ENCODE measurements around the gene OSBPL9. TPM values are rescaled to one million over a fixed set of nuclear protein-coding genes. Genes with fewer than 3 reads are reported as not detected.

Gene OSBPL9
- total and polyA plus RNA-seq, 2 donors (not counting 1 experiment from before 2014, with no cell fraction given) = 23.1 to 59.6 TPM

DNA sequence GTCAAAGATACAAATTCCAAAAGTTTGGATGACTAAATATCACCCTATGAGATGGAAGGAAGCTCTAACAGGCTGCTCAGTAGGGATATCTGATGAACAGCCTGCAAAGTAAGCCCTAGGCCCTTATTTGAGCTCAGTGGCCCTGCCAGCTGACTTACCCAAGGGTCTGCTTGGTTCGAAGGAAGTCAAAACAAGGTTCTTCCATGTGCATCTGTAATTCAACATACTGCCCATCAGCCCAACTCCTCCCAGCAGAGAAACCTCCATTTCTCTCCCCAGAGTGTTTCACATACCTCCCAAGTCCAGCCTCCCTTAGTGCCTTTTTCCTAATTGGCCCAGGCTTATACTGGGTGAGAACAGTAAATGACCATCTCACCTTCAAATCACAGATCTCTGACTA is 175.0 kb downstream of the OSBPL9 start:
- no peak for ATAC-seq (ENCODE audit: low read depth)
- H3K9me3 ChIP-seq (ENCODE audit: control extremely low read depth in 1 of 3, control insufficient read depth in 2 of 3, insufficient read depth in 1 of 3, low read length in 2 of 3) = no peaks in the 10 kb centered on the region
- 100% methylated on average over 1 of the region's 1 CpG for WGBS (ENCODE audit: insufficient coverage)
- H3K79me2 ChIP-seq (ENCODE audit: control insufficient read depth, insufficient read depth, low read length) = no peaks in the 10 kb centered on the region
- no peaks in the 10 kb centered on the region for H4K20me1 ChIP-seq (ENCODE audit: control insufficient read depth, insufficient read depth, low read length, poor library complexity, severe bottlenecking)
- CTCF ChIA-PET = no interaction called here
- H3K4me2 ChIP-seq (replicated peaks; ENCODE audit: low read depth, low read length, poor library complexity, severe bottlenecking) = no peak overlapping the region
- Mint-ChIP-seq H3K4me3 (no peak overlapping the region), H3K4me1 (no peaks in the 10 kb centered on the region), H3K9me3 (ENCODE audit: insufficient read depth) (no peaks in the 10 kb centered on the region), H3K27me3 (no peaks in the 10 kb centered on the region), H3K27ac (peak overlapping the region; percentile 22)
- H3K4me3 ChIP-seq (ENCODE audit: control extremely low read depth in 1 of 5, extremely low read depth in 1 of 5, insufficient read depth in 1 of 5, low read depth in 2 of 5, low read length in 4 of 5) = no peak overlapping the region
- no peak overlapping the region for H3K9ac ChIP-seq (ENCODE audit: low read length)
- no peak overlapping the region for H3K27ac ChIP-seq (ENCODE audit: low read length in 2 of 2)
- intact Hi-C loops (cut with micrococcal nuclease) = no loop called here
- no peaks in the 10 kb centered on the region for H3K27me3 ChIP-seq (replicated peaks in 1 of 4; ENCODE audit: control extremely low read depth in 1 of 4, control insufficient read depth in 3 of 4, insufficient read depth in 4 of 4, low read length in 3 of 4)
- DNase-seq = no peak
- TF ChIP-seq, protein P1, sequence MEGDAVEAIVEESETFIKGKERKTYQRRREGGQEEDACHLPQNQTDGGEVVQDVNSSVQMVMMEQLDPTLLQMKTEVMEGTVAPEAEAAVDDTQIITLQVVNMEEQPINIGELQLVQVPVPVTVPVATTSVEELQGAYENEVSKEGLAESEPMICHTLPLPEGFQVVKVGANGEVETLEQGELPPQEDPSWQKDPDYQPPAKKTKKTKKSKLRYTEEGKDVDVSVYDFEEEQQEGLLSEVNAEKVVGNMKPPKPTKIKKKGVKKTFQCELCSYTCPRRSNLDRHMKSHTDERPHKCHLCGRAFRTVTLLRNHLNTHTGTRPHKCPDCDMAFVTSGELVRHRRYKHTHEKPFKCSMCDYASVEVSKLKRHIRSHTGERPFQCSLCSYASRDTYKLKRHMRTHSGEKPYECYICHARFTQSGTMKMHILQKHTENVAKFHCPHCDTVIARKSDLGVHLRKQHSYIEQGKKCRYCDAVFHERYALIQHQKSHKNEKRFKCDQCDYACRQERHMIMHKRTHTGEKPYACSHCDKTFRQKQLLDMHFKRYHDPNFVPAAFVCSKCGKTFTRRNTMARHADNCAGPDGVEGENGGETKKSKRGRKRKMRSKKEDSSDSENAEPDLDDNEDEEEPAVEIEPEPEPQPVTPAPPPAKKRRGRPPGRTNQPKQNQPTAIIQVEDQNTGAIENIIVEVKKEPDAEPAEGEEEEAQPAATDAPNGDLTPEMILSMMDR (IDR thresholded peaks at IDR 0.05) = no peak
- TF ChIP-seq EZH2 (IDR thresholded peaks at IDR 0.05; ENCODE audit: borderline replicate concordance, insufficient read depth, low read depth, low read length, poor library complexity, severe bottlenecking) = no peak
- no peaks in the 10 kb centered on the region for H3K4me1 ChIP-seq (ENCODE audit: control insufficient read depth in 2 of 2, insufficient read depth in 2 of 2, low read length in 2 of 2)
- peaks cover 37 to 89% of the 10 kb centered on the region in 2 experiments for H3K36me3 ChIP-seq (replicated peaks in 1 of 2; ENCODE audit: control extremely low read depth in 1 of 2, control insufficient read depth in 1 of 2, extremely low read depth in 1 of 2, insufficient read depth in 2 of 2, low read length in 1 of 2)
- POLR2A ChIA-PET = no interaction called here
- H2AFZ ChIP-seq (ENCODE audit: insufficient read depth, low read depth, low read length, poor library complexity, severe bottlenecking) = no peak overlapping the region

DNA sequence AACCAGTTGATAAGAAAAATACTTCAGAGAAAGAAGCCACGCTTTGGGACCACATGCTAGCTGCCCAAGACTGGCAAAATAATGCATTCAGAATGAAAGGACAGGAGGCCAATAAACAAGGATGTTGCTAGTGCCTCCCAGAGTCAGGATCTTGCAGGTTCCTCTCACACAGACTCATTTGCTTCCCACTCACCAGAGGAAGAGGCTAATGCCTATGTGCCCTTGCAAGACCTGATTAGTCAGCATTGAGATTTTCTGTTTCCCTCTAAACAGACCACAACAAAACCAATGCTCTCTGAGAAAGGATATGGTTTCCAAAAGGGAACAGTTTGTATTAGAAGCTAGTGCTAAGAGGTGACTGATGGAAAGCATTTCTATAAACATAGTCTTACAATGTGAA is 176.0 kb downstream of the OSBPL9 start:
- intact Hi-C loops (cut with micrococcal nuclease) = no loop called here
- ChIA-PET CTCF (no interaction called here), POLR2A (no interaction called here)
- 100% methylated on average over 1 of the region's 1 CpG for WGBS (ENCODE audit: insufficient coverage)
- no peaks in the 10 kb centered on the region for H3K27me3 ChIP-seq (replicated peaks in 1 of 4; ENCODE audit: control extremely low read depth in 1 of 4, control insufficient read depth in 3 of 4, insufficient read depth in 4 of 4, low read length in 3 of 4)
- no peaks in the 10 kb centered on the region for H3K4me1 ChIP-seq (ENCODE audit: control insufficient read depth in 2 of 2, insufficient read depth in 2 of 2, low read length in 2 of 2)
- H3K9ac ChIP-seq (ENCODE audit: low read length) = no peak overlapping the region
- H2AFZ ChIP-seq (ENCODE audit: insufficient read depth, low read depth, low read length, poor library complexity, severe bottlenecking) = no peak overlapping the region
- DNase-seq = no peak
- Mint-ChIP-seq H3K4me3 (no peak overlapping the region), H3K27ac (peak overlapping the region; percentile 35), H3K27me3 (no peaks in the 10 kb centered on the region), H3K4me1 (no peaks in the 10 kb centered on the region), H3K9me3 (ENCODE audit: insufficient read depth) (no peaks in the 10 kb centered on the region)
- no peak overlapping the region for H3K4me2 ChIP-seq (replicated peaks; ENCODE audit: low read depth, low read length, poor library complexity, severe bottlenecking)
- H3K27ac ChIP-seq (ENCODE audit: low read length in 2 of 2) = no peak overlapping the region
- no peak for TF ChIP-seq EZH2 (IDR thresholded peaks at IDR 0.05; ENCODE audit: borderline replicate concordance, insufficient read depth, low read depth, low read length, poor library complexity, severe bottlenecking)
- TF ChIP-seq, protein P1 (IDR thresholded peaks at IDR 0.05) = no peak
- no peak for ATAC-seq (ENCODE audit: low read depth)
- H3K9me3 ChIP-seq (ENCODE audit: control extremely low read depth in 1 of 3, control insufficient read depth in 2 of 3, insufficient read depth in 1 of 3, low read length in 2 of 3) = no peaks in the 10 kb centered on the region
- no peak overlapping the region for H3K4me3 ChIP-seq (ENCODE audit: control extremely low read depth in 1 of 5, extremely low read depth in 1 of 5, insufficient read depth in 1 of 5, low read depth in 2 of 5, low read length in 4 of 5)
- H4K20me1 ChIP-seq (ENCODE audit: control insufficient read depth, insufficient read depth, low read length, poor library complexity, severe bottlenecking) = no peaks in the 10 kb centered on the region
- H3K79me2 ChIP-seq (ENCODE audit: control insufficient read depth, insufficient read depth, low read length) = no peaks in the 10 kb centered on the region
- H3K36me3 ChIP-seq (replicated peaks in 1 of 2; ENCODE audit: control extremely low read depth in 1 of 2, control insufficient read depth in 1 of 2, extremely low read depth in 1 of 2, insufficient read depth in 2 of 2, low read length in 1 of 2) = peaks cover 29 to 84% of the 10 kb centered on the region in 2 experiments

Data from B cell (primary cell).